NB4 (cell line): ENCODE measurements around the gene OR4F15.
"Not testable (repeated sequence)": the region's sequence is repeated elsewhere in the genome, so short reads cannot be mapped to it uniquely, and the experiment has no call there.

Source experiments
- POLR2A ChIP-seq: IDR thresholded peaks from 2 replicates; pipeline ENCODE4 v1.6.1; 2011; ENCODE audit warnings: mild to moderate bottlenecking; ENCODE audit not compliant: insufficient read length; ENCODE audit errors: extremely low read depth
- TF ChIP-seq, protein P1 (sequence below): IDR thresholded peaks from one replicate; pipeline ENCODE4 v1.5.1; 2012; ENCODE audit warnings: low read depth, low read length

DNA sequence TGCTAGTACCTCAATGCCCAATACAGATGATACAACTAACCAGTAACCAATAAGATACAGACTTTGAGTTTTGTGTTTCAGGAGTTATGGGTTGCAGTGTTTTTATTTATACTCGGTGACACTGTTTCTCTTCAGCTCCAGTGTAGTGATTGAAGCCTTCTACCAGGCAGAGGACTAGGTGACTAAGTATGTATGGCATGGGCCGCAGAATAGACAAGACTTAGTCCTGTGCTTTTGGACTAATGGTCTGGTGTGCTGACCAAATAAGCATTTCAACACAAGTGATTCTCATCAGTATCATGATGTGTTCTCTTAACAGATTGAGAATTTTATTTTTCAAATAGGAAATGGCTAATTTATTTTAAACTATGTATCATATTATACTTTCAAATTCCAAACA lies 24.0 kb upstream of the OR4F15 start:
- not testable (repeated sequence) for TF ChIP-seq POLR2A
- TF ChIP-seq, protein P1, sequence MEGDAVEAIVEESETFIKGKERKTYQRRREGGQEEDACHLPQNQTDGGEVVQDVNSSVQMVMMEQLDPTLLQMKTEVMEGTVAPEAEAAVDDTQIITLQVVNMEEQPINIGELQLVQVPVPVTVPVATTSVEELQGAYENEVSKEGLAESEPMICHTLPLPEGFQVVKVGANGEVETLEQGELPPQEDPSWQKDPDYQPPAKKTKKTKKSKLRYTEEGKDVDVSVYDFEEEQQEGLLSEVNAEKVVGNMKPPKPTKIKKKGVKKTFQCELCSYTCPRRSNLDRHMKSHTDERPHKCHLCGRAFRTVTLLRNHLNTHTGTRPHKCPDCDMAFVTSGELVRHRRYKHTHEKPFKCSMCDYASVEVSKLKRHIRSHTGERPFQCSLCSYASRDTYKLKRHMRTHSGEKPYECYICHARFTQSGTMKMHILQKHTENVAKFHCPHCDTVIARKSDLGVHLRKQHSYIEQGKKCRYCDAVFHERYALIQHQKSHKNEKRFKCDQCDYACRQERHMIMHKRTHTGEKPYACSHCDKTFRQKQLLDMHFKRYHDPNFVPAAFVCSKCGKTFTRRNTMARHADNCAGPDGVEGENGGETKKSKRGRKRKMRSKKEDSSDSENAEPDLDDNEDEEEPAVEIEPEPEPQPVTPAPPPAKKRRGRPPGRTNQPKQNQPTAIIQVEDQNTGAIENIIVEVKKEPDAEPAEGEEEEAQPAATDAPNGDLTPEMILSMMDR: not testable (repeated sequence)
